NCI-H524 treated with DMSO at 0.1 percent for 48 hours (cell line): ENCODE results near the gene KLF15.

ENCODE experiments used
- DNase-seq: peaks from one replicate; lab custom pipeline; 2025; lab: John Stamatoyannopoulos, UW

KLF15 gene

DNA sequence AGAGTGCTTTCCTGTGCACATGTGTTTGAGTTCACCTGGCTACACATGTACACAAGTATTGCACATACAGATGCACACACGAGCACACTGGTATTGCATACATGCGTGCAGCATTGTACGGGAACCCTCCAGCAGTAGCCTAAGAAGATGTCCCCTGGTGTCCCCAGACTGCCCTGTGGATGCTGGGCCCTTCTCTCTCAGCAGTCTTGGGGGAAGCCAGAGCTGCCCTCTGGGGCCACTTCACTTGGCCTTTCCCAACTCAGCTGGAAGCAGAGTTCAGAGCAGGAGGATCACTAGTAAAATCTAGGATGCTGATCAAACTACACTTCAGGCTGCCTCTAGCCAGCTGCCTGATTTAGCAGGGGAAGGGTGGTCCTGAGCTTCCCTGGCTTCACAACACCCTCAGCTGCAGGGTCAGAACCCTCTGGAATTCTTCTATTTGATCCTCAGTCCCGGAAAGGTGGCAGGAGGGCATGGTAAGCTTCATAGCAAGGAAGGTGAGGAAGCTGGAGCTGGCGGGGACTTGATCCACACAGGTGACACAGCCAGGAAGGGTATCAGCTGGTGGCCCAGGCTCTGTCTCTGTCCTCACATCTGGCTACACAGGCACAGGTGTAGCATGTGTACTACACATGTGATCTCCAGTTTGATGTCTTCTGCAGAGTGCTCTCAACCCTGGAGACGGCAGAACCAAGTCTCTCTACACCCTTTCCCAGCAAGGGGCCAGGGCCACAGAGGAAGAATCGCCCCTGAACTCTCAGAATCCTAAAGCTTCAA is 36.5 kb downstream of the KLF15 start:
- DNase-seq = no peak

DNA sequence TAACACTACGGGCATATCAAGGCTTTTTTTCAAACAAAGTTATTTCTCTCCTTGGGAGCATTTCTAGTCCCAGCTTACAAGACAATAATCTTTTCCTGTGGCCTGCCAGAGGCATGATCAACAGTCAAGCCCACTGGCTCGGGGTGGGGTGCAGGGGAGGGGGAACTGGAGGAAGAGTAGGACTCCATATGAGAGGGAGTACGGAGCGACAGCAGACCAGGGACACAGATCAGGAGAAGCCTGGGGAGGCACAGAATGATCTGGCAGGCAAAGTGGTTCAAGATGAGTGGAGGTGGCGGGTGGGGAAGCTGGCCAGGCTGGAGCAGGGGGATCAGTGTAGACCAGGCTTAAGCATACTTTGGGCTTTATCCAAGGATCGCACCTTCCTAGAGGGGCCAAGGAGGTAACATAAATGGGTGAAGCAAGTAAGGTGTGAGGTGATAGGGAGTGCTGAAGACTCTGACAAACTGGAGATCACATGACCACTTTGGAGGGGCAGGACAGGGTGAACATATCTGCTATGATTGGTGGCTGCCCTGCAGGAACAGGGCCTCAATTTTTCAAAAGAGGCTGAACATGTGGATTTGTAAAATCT is 37.4 kb downstream of the KLF15 start:
- no peak for DNase-seq

DNA sequence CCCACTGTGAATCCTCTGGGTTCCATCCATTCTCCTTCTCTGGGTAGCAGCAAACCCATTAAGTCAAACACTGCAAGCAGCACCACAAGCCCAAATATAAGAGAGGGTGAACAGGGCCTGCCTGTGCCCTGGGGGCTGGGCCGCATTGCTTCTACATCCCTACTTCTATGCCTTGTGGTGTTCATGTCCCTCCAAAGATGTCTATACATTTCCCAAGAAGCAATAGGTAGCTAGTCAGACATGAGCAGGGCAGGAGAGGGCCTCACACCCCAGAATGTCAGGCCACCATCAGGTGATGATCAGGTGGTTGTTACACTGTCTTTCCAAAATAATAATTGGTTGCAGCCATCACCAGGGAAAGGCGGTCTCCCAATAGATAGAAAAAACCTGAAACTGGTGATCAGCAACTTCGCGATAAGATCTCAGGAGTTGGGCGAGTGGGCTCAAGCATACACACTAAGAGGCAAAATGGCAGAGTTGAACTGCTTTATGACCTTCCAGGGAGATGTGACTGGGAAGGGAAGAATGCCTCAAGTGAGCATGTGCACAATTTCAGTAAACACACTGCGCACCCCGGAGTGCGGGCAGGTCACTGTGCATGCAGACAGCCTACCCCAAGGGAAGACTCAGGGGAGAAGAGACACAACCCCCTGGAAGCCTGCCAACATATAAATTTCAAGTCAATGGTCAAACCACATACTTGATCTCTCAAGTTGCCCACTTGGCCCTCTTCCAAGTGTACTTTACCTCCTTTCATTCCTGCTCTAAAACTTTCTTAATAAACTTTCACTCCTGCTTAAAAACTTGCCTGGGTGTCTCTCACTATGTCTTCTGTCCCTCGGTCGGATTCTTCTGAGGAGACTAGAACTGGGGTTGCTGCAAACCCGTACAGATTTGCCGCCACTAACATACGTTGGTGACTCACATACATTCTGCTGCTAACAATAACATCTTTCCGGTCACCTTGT is 39.9 kb downstream of the KLF15 start:
- DNase-seq = no peak

DNA sequence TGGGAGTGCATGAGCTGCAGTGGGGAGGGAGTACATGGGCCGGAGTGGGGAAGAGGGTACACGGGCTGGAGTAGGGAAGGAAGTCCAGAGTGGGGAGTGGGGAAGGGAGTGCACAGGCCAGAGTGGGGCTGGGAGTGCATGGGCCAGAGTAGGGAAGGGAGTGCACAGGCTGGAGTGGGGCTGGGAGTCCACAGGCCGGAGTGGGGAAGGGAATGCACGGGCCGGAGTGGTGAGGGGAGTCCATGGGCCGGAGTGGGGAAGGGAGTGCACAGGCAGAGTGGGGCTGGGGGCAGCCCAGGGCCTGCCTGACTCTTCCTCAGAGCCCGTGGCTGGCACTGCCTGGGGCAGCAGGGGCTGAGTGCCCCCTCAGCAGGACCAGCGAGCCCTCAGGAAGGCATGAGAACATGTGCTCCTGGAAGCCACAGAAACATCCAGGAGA is 40.7 kb downstream of the KLF15 start:
- no peak for DNase-seq

DNA sequence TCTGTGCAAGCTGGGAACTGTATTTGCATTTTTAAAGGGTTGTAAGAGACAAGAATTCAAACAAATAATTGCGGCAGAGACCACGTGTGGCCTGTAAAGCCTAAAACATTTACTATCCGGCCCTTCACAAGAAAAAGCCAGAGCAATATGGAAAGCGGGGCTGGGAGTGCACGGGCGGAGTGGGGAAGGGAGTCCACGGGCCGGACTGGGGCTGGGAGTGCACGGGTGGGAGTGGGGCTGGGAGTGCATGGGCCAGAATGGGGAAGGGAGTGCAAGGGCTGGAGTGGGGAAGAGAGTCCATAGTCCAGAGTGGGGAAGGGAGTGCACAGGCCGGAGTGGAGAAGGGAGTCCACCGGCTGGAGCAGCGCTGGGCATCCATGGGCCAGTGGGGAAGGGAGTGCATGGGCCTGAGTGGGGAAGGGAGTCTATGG is 41.2 kb downstream of the KLF15 start:
- DNase-seq = no peak

DNA sequence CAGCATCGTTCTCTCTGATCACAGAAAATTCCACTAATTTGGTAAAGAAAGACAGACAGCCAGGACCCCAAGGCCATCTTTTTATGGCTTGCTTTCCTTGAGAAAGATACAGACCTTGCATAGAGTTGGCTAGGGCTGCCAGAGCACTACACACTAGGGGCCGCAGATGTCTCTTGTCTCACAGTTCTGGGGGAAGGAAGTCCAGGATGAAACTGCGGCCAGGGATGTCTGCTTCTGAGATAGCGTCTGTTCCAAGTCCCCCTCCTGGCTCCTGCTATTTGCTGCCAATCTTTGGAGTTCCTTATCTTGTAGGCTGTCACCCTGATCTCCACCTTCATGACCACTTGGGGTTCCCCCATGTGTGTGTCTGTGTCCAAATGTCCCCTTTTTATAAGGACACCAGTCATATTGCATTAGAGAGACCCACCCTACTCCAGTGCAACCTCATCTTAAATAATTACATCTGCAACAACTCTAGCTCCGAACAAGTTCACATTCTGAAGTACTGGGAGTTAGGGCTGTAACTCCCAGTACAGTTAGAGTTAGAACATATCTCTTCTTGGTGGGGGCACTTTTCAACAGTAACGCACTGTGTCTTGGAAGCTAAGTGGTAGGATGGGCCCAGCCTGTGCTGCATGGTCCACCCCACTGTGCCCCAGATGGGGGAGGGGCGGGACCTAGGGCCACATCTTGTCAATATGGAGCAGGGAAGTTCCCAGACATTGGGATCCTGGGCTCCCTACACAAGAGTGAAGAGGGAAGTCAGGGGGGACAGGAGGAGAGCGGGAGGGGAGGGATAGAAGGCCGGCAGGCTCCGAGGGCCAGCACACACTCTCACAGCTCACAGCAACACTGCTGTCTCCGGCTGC is 42.2 kb downstream of the KLF15 start:
- DNase-seq = no peak

DNA sequence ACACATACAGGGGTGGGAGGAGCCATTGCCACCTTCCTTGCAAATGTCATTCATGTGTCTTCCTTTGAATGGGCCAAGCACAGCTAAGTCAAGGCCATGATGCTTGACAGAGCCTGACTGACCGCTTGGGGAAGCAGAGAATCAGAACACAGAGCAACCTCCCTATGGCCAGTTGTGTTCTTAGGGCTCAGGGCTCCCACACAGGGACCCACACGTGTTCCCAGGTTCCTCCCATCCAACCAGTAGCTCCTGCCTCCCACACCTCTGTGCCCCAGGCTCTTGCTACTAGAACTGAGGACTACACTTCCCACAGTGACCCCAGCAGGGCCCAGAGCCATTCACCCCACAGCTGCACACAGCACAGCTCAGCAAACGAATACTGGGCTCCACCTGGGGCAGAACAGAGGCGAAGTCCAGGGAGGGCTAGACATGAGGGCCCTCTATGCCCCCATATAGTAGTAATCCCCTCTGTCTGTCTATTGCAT is 42.9 kb downstream of the KLF15 start:
- no peak for DNase-seq

DNA sequence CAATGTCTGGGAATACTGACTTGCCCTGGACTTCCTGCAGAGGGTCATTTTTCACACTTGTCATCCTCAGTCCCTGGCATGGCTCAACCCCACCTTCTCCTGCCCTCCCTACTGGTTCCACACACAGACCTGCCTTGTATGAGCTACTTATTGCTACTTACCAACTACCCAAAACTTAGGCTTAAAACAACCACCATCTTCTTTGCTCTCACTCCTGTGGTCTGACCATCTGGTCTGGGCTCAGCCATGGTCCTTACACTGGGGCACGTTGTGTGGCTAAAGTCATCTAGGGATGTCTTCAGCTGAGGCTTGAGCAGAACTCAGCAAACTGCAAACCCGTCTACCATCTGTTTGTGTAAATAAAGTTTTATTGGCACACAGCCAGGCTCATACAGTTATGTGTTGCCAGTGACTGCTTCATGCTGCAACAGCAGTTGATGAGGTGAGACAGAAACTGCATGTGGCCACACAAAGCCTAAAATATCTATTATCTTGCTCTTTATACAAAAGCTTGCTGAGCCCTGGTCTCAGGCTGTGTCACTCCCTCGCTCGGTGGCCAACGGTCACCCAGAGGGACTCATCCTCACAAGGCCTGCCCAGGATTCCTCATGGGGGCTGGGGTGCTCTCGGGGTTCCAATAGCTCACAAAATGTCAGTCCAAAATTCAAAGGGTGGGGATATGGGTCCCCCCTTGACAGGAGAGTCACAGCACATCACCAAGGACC is 43.5 kb downstream of the KLF15 start:
- DNase-seq = no peak

DNA sequence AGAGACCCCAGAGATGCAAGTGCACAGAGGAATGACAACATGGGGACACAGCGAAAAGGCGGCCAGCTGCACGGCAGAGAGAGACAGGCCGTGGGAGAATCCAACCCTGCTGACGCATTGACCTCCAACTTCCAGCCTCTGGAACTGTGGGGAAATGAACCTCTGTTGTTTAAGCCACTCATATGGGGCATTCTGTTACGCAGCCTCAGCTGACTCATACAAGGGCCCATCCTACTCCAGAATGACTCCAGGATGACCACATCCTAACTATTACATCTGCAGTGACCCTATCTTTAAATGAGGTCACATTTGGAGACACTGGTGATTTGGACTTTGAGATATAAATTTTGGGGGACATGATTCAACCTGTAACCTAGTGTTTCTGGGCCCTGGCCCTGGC is 44.0 kb downstream of the KLF15 start:
- DNase-seq = no peak

DNA sequence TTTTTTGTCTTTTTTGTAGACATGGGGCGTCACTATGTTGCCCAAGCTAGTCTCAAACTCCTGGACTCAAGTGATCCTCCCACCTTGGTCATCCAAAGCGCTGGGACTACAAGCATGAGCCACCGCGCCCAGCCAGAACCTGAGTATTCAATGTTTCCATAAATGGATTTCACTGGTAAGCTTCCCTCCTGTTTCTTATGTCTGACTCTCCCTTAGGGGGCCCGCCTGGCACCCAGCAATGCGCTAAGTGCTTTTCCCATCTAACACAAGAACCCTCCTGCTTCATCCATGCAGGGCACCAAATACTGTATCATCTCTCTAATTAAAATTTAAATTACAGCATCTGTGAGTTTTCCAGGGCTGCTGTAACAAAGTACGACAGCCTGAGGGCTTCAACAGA is 44.9 kb downstream of the KLF15 start:
- DNase-seq = no peak

DNA sequence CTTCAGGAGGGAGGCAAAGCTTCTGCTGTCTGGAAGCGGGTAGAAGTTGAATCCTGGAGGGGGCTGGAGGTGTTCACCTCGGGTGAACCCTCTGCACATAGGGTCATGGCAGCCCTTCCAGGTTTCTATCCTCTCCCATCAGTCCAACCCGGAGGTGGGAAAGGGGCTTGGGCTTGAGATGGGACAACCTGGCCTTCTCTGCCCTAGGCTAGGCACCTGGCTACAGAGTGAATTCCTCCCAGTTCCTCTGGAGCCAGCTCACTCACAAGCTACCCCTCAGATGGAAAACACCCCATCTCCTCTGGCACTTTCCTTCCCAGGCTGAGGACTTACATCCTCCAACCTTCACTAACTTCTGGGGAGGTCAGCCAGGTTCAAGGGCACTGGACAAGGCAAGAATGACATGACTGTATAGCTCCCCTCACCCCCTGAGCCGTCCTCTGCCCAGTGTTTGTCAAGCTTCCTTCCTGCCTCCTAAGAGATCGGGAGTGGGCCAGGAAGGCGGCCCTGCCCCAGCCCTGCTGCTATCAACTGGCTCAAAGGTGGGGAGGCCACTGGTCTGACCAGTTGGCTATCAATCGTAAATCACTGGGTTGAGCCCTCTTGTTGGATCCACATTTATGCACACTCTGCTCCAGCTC is 45.8 kb downstream of the KLF15 start:
- DNase-seq = no peak

DNA sequence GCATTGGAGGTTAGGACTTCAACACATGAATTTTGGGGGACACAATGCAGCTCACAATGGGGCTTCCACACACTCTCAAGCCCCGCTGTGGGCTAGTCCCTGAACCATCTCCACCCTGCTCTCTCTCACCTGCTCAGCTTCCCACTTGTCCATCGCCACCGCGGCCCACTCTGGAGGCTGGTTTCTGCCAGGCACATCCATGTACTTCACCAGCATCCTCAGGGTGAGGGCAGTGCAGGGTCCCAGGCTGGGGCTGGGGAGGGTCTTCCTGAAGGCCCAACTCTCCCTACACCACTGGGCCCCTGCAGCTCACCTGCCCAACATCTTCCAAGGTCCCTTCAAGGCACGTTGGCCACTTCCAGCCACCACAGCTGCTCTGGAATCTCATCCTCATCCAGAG is 46.4 kb downstream of the KLF15 start:
- DNase-seq = no peak

DNA sequence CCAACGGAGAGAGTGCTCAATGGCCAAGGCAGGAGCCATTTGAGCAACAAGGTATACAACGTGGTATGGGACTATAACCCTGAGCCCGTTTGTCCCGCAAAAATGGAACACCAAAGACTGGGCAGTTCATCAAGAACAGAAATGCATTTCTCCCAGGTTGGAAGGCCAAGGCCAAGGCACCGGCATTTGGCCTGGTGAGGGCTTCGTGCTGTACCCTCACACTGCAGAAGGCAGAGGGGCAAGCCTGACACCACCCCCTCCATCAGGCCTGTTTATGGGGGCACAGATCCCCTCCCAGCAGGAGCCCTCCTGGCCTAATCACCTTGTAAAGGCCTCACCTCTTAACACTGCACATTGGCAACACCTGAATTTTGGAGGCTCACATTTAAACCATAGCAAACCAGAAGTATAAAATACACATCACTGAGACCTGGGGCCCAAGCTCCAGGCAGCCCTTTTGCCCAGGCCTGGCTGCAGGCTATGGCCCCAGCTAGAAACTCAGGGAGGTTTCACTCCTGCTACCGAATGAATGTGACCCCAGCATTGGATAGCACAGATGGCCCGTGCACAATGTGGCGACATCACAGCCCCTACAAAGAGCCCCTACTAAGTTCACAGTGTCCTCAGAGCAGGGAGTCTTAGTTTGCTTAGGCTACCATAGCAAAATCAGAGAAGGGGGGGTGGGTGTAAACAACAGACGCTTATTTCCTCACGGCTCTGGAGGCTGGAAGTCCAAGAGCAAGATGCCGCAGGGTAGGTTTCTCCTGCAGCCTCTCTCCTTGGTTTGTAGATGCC is 47.1 kb downstream of the KLF15 start:
- no peak for DNase-seq

DNA sequence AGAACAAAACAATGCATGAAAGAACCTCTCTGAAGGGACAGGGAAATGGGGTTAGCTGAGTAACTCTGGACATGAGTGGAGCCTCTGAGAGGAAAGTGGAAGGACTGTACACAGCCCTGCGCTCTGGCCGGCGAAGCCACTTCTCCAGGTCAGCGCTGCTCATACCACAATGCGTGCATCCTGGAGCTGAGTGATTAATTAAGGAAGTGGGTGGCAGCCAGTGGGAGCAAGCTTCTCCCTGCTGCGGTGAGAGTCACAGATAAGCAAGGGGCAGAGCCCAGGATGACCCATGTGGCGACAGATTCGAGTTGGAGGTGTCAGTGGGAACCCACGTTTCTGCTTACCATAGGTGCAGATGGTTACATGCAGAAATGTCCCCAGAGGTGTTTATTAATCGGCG is 48.0 kb downstream of the KLF15 start:
- no peak for DNase-seq

DNA sequence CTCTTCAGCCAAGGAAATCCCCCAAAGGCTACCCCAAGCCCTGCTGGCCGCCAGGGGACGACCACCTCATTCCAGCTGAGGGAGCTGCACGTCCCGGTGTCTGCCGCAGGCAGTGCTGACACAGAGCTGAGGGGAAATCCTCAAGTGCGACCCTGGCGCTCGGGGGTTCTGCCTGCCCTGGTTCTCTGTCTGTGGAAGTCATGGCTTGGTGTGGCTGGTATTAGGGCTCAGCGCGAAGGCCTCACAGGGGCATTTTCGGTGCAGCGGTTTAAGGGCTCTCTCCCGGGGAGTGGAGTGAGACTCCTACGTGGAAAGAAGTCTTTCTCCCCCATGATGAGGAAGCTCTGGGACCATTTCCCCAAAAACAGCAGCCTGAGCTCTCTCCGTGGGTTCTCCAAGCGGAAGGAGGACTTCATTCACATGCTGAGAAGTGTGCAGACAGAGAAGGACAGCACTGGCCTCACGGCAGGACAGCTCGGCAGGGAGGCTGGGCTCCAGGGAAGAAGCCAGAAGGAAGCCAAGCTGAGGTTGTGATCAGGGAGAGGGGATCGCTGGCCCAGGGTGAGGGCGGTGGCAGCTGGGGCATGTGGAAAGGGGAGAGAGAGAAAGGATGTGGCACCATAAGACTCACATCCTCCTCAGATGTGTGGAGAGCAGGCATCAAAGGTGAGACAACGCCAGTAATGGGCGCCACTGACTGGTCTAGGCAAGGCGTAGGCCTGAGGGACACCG is 48.6 kb downstream of the KLF15 start:
- DNase-seq = no peak

DNA sequence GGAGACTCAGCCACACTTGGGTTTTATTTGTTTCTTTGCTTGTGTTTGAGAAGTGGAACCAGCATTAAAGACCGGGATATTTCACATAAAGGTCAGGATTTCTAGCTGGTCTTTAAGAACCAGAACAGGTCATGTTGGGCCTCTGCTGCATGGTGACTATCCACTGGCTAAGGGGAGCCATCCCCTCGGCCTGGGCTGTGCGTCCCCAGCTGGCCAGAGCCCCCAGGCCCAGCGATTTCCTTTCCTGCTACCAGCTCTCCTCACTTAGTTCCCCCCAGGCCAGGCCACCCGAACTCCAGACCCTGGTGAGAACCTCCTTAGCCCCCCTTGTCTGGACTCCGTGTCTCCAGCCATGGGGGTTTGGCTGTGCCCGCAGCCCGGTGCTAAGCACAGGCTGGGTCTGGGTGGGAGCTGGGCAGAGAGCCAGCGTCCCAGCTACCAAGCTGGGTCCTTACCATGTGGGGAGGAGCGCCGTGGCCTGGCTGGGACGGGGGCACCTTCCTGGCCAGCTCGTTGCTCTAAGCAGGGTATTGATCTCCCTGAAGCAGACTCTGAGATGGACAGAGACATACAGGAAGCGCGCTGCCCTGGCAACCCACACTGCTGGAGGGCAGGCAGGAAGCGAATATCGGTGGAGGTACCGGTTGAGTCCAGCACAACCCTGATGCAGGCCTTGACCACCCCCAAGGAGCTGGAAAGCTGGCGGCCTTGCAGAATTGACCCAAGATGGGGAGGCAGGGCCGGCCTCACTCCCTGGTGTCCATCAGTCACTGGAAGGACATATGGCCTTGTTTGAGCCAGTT is 49.4 kb downstream of the KLF15 start:
- no peak for DNase-seq

DNA sequence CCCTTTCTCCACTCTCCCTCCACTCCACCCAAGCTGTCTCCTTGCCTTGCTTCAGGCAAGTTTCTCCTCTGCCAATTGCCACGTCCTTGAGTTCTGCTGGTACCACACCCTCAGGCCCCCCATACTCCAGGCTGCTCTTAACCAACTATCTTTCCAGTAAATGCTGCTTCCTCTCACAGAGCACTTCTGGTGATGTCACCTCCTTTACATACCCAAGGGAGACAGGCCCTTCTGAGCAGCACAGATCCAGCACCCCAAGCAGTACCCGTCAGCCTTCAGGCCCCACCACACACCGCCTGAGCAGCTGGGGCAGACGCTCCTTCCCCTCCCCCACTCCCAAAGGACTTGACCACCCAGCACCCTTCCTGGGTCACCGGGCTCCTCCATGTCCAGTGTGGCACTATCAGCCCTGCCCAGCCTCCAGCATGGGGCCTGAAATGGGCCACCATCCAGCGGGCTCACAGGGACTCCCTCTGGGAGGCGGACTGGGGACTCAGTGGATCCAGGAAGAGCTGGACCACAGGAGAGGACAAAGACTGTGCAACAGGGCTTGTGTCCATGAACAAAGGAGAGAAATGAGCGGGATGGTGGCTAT is 50.2 kb downstream of the KLF15 start:
- DNase-seq = no peak

DNA sequence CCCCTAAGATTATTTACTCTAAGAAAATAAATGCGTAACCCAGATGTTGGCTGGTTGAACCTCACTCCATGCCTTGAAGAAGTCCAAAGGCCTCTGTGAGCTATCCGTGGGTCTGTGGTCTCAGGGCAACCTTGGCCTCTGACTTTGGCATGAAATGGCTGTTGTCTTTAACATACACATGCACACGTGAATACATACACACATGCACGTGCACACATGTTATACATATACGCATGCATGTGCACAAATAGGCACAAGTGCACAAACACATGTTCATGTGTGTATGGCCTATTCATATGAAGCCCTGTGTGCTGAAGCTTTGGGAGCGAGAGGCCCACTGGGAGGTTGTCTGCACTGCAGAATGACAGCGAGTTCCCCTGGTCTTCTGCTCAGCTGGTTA is 50.8 kb downstream of the KLF15 start:
- no peak for DNase-seq
